H9 (cell line): ENCODE measurements around the gene BRICD5. TPM values are rescaled to one million over a fixed set of nuclear protein-coding genes. Genes with fewer than 3 reads are reported as not detected.

Source experiments
- DNase-seq: peaks from one replicate; pipeline ENCODE4 v3.0.0-alpha.2; 2017
- H2AFZ ChIP-seq: one replicate; pipeline ENCODE4 v1.6.1; 2013; ENCODE audit warnings: mild to moderate bottlenecking, low read length, control low read depth, moderate library complexity
- H2AK5ac ChIP-seq: 2 replicates; pipeline ENCODE4 v1.6.1; 2013; ENCODE audit warnings: low read length, control low read depth, mixed read lengths; ENCODE audit not compliant: insufficient read length
- H2BK120ac ChIP-seq: one replicate; pipeline ENCODE4 v1.6.1; 2013; ENCODE audit warnings: low read depth, mild to moderate bottlenecking, low read length, control low read depth, inconsistent platforms; ENCODE audit not compliant: poor library complexity, severe bottlenecking
- H2BK12ac ChIP-seq: 2 replicates; pipeline ENCODE4 v1.6.1; 2013; ENCODE audit warnings: low read length, control low read depth, mixed read lengths, low read depth; ENCODE audit not compliant: insufficient read length
- H2BK15ac ChIP-seq: 2 replicates; pipeline ENCODE4 v1.6.1; 2013; ENCODE audit warnings: low read depth, low read length, control low read depth
- H2BK20ac ChIP-seq: one replicate; pipeline ENCODE4 v1.6.1; 2013; ENCODE audit warnings: low read depth, mild to moderate bottlenecking, low read length, control low read depth, inconsistent platforms; ENCODE audit not compliant: poor library complexity, severe bottlenecking
- H2BK5ac ChIP-seq: 2 replicates; pipeline ENCODE4 v1.6.1; 2013; ENCODE audit warnings: low read length, control low read depth, mixed read lengths; ENCODE audit not compliant: insufficient read length
- H3K14ac ChIP-seq: 2 replicates; pipeline ENCODE4 v1.6.1; 2013; ENCODE audit warnings: low read length, control low read depth; ENCODE audit not compliant: insufficient read depth
- H3K18ac ChIP-seq: 2 replicates; pipeline ENCODE4 v1.6.1; 2013; ENCODE audit warnings: low read depth, mild to moderate bottlenecking, mixed read lengths, low read length, control low read depth; ENCODE audit not compliant: insufficient read length
- H3K23ac ChIP-seq: 2 replicates; pipeline ENCODE4 v1.6.1; 2013; ENCODE audit warnings: low read length, control low read depth, mixed read lengths, low read depth; ENCODE audit not compliant: insufficient read length
- H3K23me2 ChIP-seq: 2 replicates; pipeline ENCODE4 v1.6.1; 2013; ENCODE audit warnings: low read depth, mild to moderate bottlenecking, mixed read lengths, low read length, control low read depth; ENCODE audit not compliant: insufficient read length, poor library complexity, severe bottlenecking
- H3K27ac ChIP-seq: 2 replicates; pipeline ENCODE4 v1.5.1; 2013; ENCODE audit warnings: low read length, control low read depth, mixed read lengths, low read depth; ENCODE audit not compliant: insufficient read length
- H3K27me3 ChIP-seq: 2 replicates; pipeline ENCODE4 v1.6.1; 2013; ENCODE audit warnings: low read length, control low read depth, inconsistent platforms; ENCODE audit not compliant: insufficient read depth
- H3K4ac ChIP-seq: 2 replicates; pipeline ENCODE4 v1.6.1; 2013; ENCODE audit warnings: low read depth, mild to moderate bottlenecking, control low read depth, inconsistent platforms, low read length, moderate library complexity
- H3K4me1 ChIP-seq: 2 replicates; pipeline ENCODE4 v1.6.1; 2013; ENCODE audit warnings: low read length, control low read depth, inconsistent platforms; ENCODE audit not compliant: insufficient read depth
- H3K4me2 ChIP-seq: 2 replicates; pipeline ENCODE4 v1.6.1; 2013; ENCODE audit warnings: low read length, control low read depth, mixed read lengths; ENCODE audit not compliant: insufficient read length, insufficient read depth
- H3K56ac ChIP-seq: 2 replicates; pipeline ENCODE4 v1.6.1; 2013; ENCODE audit warnings: low read depth, mild to moderate bottlenecking, mixed read lengths, low read length, control low read depth; ENCODE audit not compliant: insufficient read length
- H3K79me1 ChIP-seq: 2 replicates; pipeline ENCODE4 v1.6.1; 2013; ENCODE audit warnings: low read depth, mild to moderate bottlenecking, moderate library complexity, low read length, control low read depth, inconsistent platforms; ENCODE audit not compliant: insufficient read depth, poor library complexity, severe bottlenecking
- H3K79me2 ChIP-seq: 2 replicates; pipeline ENCODE4 v1.6.1; 2013; ENCODE audit warnings: low read length, control low read depth, inconsistent platforms; ENCODE audit not compliant: insufficient read depth
- H3K9ac ChIP-seq: 2 replicates; pipeline ENCODE4 v1.6.1; 2013; ENCODE audit warnings: low read length, control low read depth, mixed read lengths; ENCODE audit not compliant: insufficient read length; ENCODE audit errors: extremely low read depth
- H3K9me3 ChIP-seq: one replicate; pipeline ENCODE4 v1.6.1; 2013; ENCODE audit warnings: low read depth, low read length, inconsistent platforms; ENCODE audit not compliant: control insufficient read depth
- H3T11ph ChIP-seq: one replicate; pipeline ENCODE4 v1.6.1; 2013; ENCODE audit warnings: mild to moderate bottlenecking, low read length, control low read depth, inconsistent platforms
- H4K20me1 ChIP-seq: one replicate; pipeline ENCODE4 v1.6.1; 2013; ENCODE audit not compliant: control insufficient read depth, insufficient read length, insufficient read depth
- H4K5ac ChIP-seq: 2 replicates; pipeline ENCODE4 v1.6.1; 2013; ENCODE audit warnings: low read depth, mild to moderate bottlenecking, mixed read lengths, low read length, control low read depth; ENCODE audit not compliant: insufficient read length
- H4K8ac ChIP-seq: replicated peaks from 2 replicates; pipeline ENCODE4 v1.6.1; 2013; ENCODE audit warnings: low read length, control low read depth, mixed read lengths, low read depth; ENCODE audit not compliant: insufficient read length
- H4K91ac ChIP-seq: 2 replicates; pipeline ENCODE4 v1.6.1; 2013; ENCODE audit warnings: low read depth, mild to moderate bottlenecking, moderate library complexity, mixed read lengths, low read length, control low read depth; ENCODE audit not compliant: insufficient read length
- H3K27ac Mint-ChIP-seq, 3 experiments: 2 replicates in 2 of 3; 3 replicates in 1 of 3; pipeline ENCODE4 v1.8.0; 2020 to 2021; ENCODE audit warnings: mixed read lengths in 3 of 3, mild to moderate bottlenecking in 1 of 3, moderate library complexity in 1 of 3
- H3K27me3 Mint-ChIP-seq: 2 replicates; pipeline ENCODE4 v1.8.0; 2021; ENCODE audit warnings: low read depth, mild to moderate bottlenecking, moderate library complexity, mixed read lengths
- H3K36me3 Mint-ChIP-seq, 3 experiments: 2 replicates in 2 of 3; 3 replicates in 1 of 3; pipeline ENCODE4 v1.8.0; 2020 to 2021; ENCODE audit warnings: low read depth in 3 of 3, mixed read lengths in 3 of 3; ENCODE audit not compliant: insufficient read depth in 1 of 3
- H3K4me1 Mint-ChIP-seq, 2 experiments: 2 replicates each; pipeline ENCODE4 v1.8.0; 2020; ENCODE audit warnings: mixed read lengths in 2 of 2
- H3K4me3 Mint-ChIP-seq, 2 experiments: 2 replicates in 1 of 2; 3 replicates in 1 of 2; pipeline ENCODE4 v1.8.0; 2020 to 2021; ENCODE audit warnings: mild to moderate bottlenecking in 2 of 2, mixed read lengths in 2 of 2, moderate library complexity in 1 of 2
- H3K9me3 Mint-ChIP-seq, 2 experiments: 2 replicates in 1 of 2; 3 replicates in 1 of 2; pipeline ENCODE4 v1.8.0; 2020; ENCODE audit warnings: mild to moderate bottlenecking in 2 of 2, mixed read lengths in 2 of 2, moderate library complexity in 1 of 2
- CTCF ChIP-seq: fragments of 200-600 bp; sonication (generic); conservative IDR thresholded peaks from 3 replicates; pipeline ENCODE4 v1.8.0; 2021; ENCODE audit warnings: antibody characterized with exemption, mild to moderate bottlenecking
- WGBS: extraction: QIAGEN DNeasy Blood & Tissue Kit; methylation state at CpG from one replicate; pipeline ENCODE4 v1.1.7; 2013; ENCODE audit warnings: missing lambda C conversion rate, low lambda C conversion rate, mixed read lengths; ENCODE audit not compliant: insufficient read length; ENCODE audit errors: extremely low coverage; 5-methylcytosine and 5-hydroxymethylcytosine counted together
- total RNA-seq: library from RNA; stranded (reverse); gene quantifications from 2 replicates; pipeline ENCODE4 v1.2.1, GENCODE V29; 2021

Gene BRICD5
- total RNA-seq, 1 experiment from 2014 or later = 11.9 TPM

- Histone ChIP-seq H4K8ac (no peak overlapping the region), H3K4me2 (no peak overlapping the region), H3K9ac (no peak overlapping the region), H3K56ac (no peak overlapping the region), H3K27ac (no peak overlapping the region), H3K23me2 (peaks cover 4% of the 10 kb centered on the region), H2AK5ac (no peak overlapping the region), H3K14ac (no peak overlapping the region), H3K79me2 (no peaks in the 10 kb centered on the region; the same call in 1 of the 2 replicates), H3K23ac (no peak overlapping the region), H4K20me1 (peaks cover 2% of the 10 kb centered on the region), H4K5ac (no peak overlapping the region), H2BK15ac (no peak overlapping the region), H3K4me1 (no peaks in the 10 kb centered on the region), H2BK120ac (no peak overlapping the region), H3K9me3 (no peaks in the 10 kb centered on the region), H2AFZ (no peak overlapping the region), H2BK12ac (no peak overlapping the region), H3K18ac (no peak overlapping the region), H4K91ac (no peak overlapping the region), H3K79me1 (no peaks in the 10 kb centered on the region), H2BK5ac (no peak overlapping the region), H2BK20ac (no peak overlapping the region), H3T11ph (no peak overlapping the region), H3K27me3 (no peaks in the 10 kb centered on the region), H3K4ac (no peak overlapping the region)
- Mint-ChIP-seq H3K4me3 (peak overlapping the region in 1 of 2 experiments; percentile 68; a peak in 3 of 5 replicates), H3K27me3 (no peaks in the 10 kb centered on the region), H3K9me3 (no peaks in the 10 kb centered on the region), H3K4me1 (peaks cover 13 to 20% of the 10 kb centered on the region in 2 experiments), H3K36me3 (peaks cover 45 to 70% (median 61%) of the 10 kb centered on the region in 3 experiments), H3K27ac (peak overlapping the region in 2 of 3 experiments; percentile 62 to 87; a peak in 5 of 7 replicates)
- TF ChIP-seq CTCF = no peak
- no CpG with 5 or more reads among the region's 11 CpGs for WGBS
- peak; percentile 26 for DNase-seq
Measured at GRCh38 chr16:2253293-2253692, 42.6 kb upstream of the BRICD5 start.
